Right hindlimb (tissue), 1 donor: Measurements from ENCODE around the gene TMEM205.

ENCODE experiments used
- DNase-seq: peaks from one replicate; pipeline ENCODE4 v3.0.0-alpha.2; 2018

TMEM205 gene

GRCh38 chr19:11295665-11296245 is 50.3 kb downstream of the TMEM205 start, which contains the start of gene TSPAN16:
Gene TSPAN16 (plus strand): TSS chr19:11296160. CDS start chr19:11296298, 138 bp downstream.
- no peak for DNase-seq

DNA sequence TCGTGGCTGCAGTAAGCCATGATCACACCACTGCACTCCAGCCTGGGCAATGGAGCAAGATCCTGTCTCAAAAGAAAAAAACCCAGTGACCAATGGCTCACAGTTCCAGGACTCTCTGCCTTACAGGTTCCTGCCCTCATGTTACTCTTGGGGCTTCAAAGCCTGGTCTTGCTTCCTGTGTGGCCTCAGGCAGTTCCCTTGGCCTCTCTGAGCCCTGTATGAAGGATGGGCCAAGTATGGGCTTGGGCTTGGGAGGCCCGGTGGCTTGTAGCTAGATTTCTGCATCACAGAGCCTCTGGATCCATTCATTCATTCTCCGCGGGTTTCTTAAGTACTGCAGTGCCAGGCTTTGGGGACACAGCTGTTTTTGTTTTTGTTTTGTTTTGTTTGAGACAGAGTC is 50.9 kb downstream of the TMEM205 start:
- no peak for DNase-seq

GRCh38 chr19:11293433-11294389 is 52.4 kb downstream of the TMEM205 start:
- DNase-seq = peak; percentile 98
